HepG2 (cell line): ENCODE data around the gene SPCS1. TPM values are rescaled to one million over a fixed set of nuclear protein-coding genes. Genes with fewer than 3 reads are reported as not detected.

Source experiments
- ELF1 ChIP-seq: sonication (generic); formaldehyde crosslinking; IDR thresholded peaks from 2 replicates; pipeline ENCODE4 v1.4.0; 2020; ENCODE audit warnings: missing genetic modification reagents
- GPBP1L1 ChIP-seq: sonication (generic); formaldehyde crosslinking; IDR thresholded peaks from 2 replicates; pipeline ENCODE4 v1.5.0; 2020; ENCODE audit warnings: mild to moderate bottlenecking, missing genetic modification reagents
- HIC2 ChIP-seq: sonication (generic); formaldehyde crosslinking; IDR thresholded peaks from 2 replicates; pipeline ENCODE4 v1.9.0; 2022; ENCODE audit warnings: low read depth, missing genetic modification reagents
- IKZF4 ChIP-seq: sonication (generic); formaldehyde crosslinking; IDR thresholded peaks from 2 replicates; pipeline ENCODE4 v1.5.1; 2020; ENCODE audit warnings: borderline replicate concordance, mild to moderate bottlenecking, low read depth, missing genetic modification reagents; ENCODE audit errors: not compliant biosample characterization
- KAT8 ChIP-seq: IDR thresholded peaks from 2 replicates; pipeline ENCODE4 v1.6.1; 2016; ENCODE audit warnings: missing genetic modification reagents, missing compliant biosample characterization
- MBD4 ChIP-seq: IDR thresholded peaks from 2 replicates; pipeline ENCODE4 v1.6.1; 2012; ENCODE audit warnings: low read length, inconsistent platforms, borderline replicate concordance
- MLLT10 ChIP-seq: sonication (generic); formaldehyde crosslinking; IDR thresholded peaks from 2 replicates; pipeline ENCODE4 v1.4.0; 2020; ENCODE audit warnings: missing genetic modification reagents
- RAD51 ChIP-seq: fragments of 450-650 bp; IDR thresholded peaks from 2 replicates; pipeline ENCODE4 v1.6.1; 2016; ENCODE audit warnings: borderline replicate concordance
- ZMYM3 ChIP-seq: sonication (generic); formaldehyde crosslinking; IDR thresholded peaks from 2 replicates; pipeline ENCODE4 v1.5.1; 2020; ENCODE audit warnings: mild to moderate bottlenecking, missing genetic modification reagents
- ZNF124 ChIP-seq: sonication (generic); formaldehyde crosslinking; IDR thresholded peaks from 2 replicates; pipeline ENCODE4 v1.4.0; 2020; ENCODE audit warnings: missing genetic modification reagents
- ZNF224 ChIP-seq: sonication (generic); formaldehyde crosslinking; IDR thresholded peaks from 2 replicates; pipeline ENCODE4 v1.5.0; 2020; ENCODE audit warnings: mild to moderate bottlenecking, missing genetic modification reagents
- ZNF317 ChIP-seq: sonication (generic); formaldehyde crosslinking; IDR thresholded peaks from 2 replicates; pipeline ENCODE4 v1.5.0; 2020; ENCODE audit warnings: mild to moderate bottlenecking, missing genetic modification reagents
- ZNF33A ChIP-seq: sonication (generic); formaldehyde crosslinking; IDR thresholded peaks from 2 replicates; pipeline ENCODE4 v1.5.1; 2020; ENCODE audit warnings: missing genetic modification reagents, mild to moderate bottlenecking, moderate library complexity, borderline replicate concordance
- polyA plus RNA-seq, 8 experiments: library from polyadenylated mRNA; depleted of rRNA in 3 of 8; stranded (reverse) in 7 of 8; unstranded in 1 of 8; fragments of >200 nt; fragmentation: Illumina TruSeq in 4 of 8; extraction: Trizol in 4 of 8; gene quantifications; 2 replicates each; pipeline versions ENCODE4 v1.2.1 to v1.2.3, GENCODE V29; 2011 to 2016; ENCODE audit warnings: low read depth in 4 of 8, missing spikeins in 1 of 8, mixed read lengths in 1 of 8; ENCODE audit not compliant: insufficient read depth in 1 of 8
- total RNA-seq, 5 experiments: library from RNA; depleted of rRNA; stranded (reverse); fragments of >200 nt; fragmentation: Illumina TruSeq; extraction: Trizol; gene quantifications; 2 replicates each; pipeline ENCODE4 v1.2.3, GENCODE V29; 2016; ENCODE audit warnings: low read depth in 1 of 5
- TF ChIP-seq, protein P1 (sequence below): sonication (generic); formaldehyde crosslinking; IDR thresholded peaks from 2 replicates; pipeline ENCODE4 v1.5.1; 2020; ENCODE audit warnings: mild to moderate bottlenecking, missing genetic modification reagents, moderate library complexity
- TF ChIP-seq, protein P2 (sequence below): sonication (generic); formaldehyde crosslinking; conservative IDR thresholded peaks from 2 replicates; pipeline ENCODE4 v1.8.0; 2022; ENCODE audit warnings: missing genetic modification reagents

SPCS1 gene
- total and polyA plus RNA-seq, 2 of the 13 experiments (the other 11 are each of a cell fraction or from before 2014, with no cell fraction given): 84.6 to 120 TPM

- TF ChIP-seq, protein P1, sequence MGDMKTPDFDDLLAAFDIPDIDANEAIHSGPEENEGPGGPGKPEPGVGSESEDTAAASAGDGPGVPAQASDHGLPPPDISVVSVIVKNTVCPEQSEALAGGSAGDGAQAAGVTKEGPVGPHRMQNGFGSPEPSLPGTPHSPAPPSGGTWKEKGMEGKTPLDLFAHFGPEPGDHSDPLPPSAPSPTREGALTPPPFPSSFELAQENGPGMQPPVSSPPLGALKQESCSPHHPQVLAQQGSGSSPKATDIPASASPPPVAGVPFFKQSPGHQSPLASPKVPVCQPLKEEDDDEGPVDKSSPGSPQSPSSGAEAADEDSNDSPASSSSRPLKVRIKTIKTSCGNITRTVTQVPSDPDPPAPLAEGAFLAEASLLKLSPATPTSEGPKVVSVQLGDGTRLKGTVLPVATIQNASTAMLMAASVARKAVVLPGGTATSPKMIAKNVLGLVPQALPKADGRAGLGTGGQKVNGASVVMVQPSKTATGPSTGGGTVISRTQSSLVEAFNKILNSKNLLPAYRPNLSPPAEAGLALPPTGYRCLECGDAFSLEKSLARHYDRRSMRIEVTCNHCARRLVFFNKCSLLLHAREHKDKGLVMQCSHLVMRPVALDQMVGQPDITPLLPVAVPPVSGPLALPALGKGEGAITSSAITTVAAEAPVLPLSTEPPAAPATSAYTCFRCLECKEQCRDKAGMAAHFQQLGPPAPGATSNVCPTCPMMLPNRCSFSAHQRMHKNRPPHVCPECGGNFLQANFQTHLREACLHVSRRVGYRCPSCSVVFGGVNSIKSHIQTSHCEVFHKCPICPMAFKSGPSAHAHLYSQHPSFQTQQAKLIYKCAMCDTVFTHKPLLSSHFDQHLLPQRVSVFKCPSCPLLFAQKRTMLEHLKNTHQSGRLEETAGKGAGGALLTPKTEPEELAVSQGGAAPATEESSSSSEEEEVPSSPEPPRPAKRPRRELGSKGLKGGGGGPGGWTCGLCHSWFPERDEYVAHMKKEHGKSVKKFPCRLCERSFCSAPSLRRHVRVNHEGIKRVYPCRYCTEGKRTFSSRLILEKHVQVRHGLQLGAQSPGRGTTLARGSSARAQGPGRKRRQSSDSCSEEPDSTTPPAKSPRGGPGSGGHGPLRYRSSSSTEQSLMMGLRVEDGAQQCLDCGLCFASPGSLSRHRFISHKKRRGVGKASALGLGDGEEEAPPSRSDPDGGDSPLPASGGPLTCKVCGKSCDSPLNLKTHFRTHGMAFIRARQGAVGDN: peak; percentile 99
- no peak for TF ChIP-seq GPBP1L1
- TF ChIP-seq ZNF224 (CRISPR knock-in tag): peak; percentile 95
- TF ChIP-seq MBD4: no peak
- no peak for TF ChIP-seq HIC2
- peak; percentile 93 for TF ChIP-seq KAT8 (CRISPR knock-in tag)
- TF ChIP-seq ZNF33A (CRISPR knock-in tag): no peak
- no peak for TF ChIP-seq RAD51
- TF ChIP-seq, protein P2, sequence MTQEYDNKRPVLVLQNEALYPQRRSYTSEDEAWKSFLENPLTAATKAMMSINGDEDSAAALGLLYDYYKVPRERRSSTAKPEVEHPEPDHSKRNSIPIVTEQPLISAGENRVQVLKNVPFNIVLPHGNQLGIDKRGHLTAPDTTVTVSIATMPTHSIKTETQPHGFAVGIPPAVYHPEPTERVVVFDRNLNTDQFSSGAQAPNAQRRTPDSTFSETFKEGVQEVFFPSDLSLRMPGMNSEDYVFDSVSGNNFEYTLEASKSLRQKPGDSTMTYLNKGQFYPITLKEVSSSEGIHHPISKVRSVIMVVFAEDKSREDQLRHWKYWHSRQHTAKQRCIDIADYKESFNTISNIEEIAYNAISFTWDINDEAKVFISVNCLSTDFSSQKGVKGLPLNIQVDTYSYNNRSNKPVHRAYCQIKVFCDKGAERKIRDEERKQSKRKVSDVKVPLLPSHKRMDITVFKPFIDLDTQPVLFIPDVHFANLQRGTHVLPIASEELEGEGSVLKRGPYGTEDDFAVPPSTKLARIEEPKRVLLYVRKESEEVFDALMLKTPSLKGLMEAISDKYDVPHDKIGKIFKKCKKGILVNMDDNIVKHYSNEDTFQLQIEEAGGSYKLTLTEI (CRISPR knock-in tag): no peak
- peak; percentile 87 for TF ChIP-seq ZNF317 (CRISPR knock-in tag)
- TF ChIP-seq IKZF4 (CRISPR knock-in tag): no peak
- TF ChIP-seq ZNF124 (CRISPR knock-in tag): peak; percentile 21; the same call in 1 of the 2 replicates
- no peak for TF ChIP-seq MLLT10
- TF ChIP-seq ZMYM3 (CRISPR knock-in tag): peak; percentile 49; the same call in 1 of the 2 replicates
- TF ChIP-seq ELF1 (CRISPR knock-in tag): peak; percentile 74
Observed at GRCh38 chr3:52685709-52686691, 19.9 kb upstream of the SPCS1 start, which contains the start of the genes GNL3 and PBRM1 (continued).
